Measurements from ENCODE around the gene BHLHE40. TPM values are rescaled to one million over a fixed set of nuclear protein-coding genes. Genes with fewer than 3 reads are reported as not detected.

BHLHE40 gene
- polyA plus RNA-seq, 1 donor from 2014 or later: not detected

DNA sequence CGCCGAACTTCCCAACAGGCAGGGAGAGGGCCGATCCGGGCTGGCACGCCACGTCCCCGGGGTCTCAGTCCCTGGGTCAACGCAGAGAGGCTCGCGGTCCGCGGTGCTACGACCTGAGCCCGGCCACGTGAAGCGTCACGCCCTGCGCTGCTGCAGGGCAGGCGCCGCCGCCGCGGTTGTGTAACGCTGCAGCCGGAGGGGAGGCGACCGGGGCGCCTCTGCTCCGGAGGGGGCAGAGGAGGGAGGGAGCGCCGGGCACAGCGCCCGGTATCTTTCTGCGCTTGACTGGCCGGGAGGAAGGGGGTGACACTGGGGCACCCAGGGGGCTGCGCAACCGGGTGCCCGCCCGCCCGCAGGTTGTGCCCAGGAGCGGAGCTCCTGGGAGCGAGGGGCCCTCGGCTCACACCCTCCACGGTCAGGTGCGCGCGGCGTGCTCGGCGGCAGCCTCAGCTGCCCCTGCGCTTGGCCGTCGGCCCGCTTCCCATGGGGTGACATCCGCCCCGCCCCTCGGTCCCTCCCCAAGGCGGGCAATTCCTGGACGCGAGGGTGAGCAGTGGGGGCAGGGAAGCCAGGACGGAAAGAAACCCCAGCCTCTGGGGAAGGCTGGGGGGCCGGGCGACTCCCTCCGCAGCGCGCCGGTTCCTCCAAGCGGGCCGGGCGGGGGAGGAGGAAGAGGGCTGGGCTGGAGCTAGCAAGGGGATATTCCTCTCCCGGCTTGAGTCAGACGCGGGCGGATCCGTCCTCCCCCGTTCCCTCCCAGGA lies 852 bp upstream of the BHLHE40 start:
- Histone ChIP-seq H3K27me3 (ENCODE audit: insufficient read depth, low read depth, low read length) (peaks cover 76% of the 10 kb centered on the region), H2AFZ (ENCODE audit: low read depth, low read length) (peak overlapping the region; percentile 33), H3K27ac (ENCODE audit: low read length) (no peak overlapping the region)

DNA sequence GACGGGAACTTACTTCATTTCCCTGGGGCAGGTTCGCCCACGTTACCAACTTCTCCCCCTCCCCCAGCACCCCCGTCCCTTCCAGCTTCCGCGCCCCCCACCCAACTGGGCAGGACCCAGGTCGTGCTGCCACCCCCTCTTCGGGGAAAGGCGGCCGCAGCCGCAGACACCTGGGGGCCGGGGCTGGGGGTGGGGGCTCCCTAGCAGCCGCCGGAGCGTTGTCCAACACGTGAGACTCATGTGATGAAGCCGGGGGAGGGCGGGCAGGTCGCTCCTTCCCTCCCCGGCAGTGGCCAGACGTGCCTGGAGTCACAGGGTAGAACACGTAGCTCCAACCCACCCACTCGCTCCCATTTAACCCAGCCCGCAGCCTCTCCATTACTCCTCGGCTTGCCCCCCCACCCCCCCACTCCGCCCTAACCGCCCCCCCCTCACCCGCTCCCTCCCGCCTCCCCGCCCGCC lies 240 bp upstream of the BHLHE40 start:
- Histone ChIP-seq H3K4me3 (ENCODE audit: low read length) (peak overlapping the region; percentile 93), H2AFZ (ENCODE audit: low read depth, low read length) (peak overlapping the region; percentile 33), H3K36me3 (ENCODE audit: insufficient read depth, low read length) (no peaks in the 10 kb centered on the region), H3K9ac (ENCODE audit: low read length) (peak overlapping the region; percentile 9), H3K79me2 (replicated peaks; ENCODE audit: insufficient read depth, low read length) (no peaks in the 10 kb centered on the region), H4K20me1 (ENCODE audit: insufficient read depth) (no peaks in the 10 kb centered on the region), H3K4me2 (ENCODE audit: low read length) (peak overlapping the region; percentile 86), H3K9me2 (ENCODE audit: insufficient read depth, low read length) (no peaks in the 10 kb centered on the region), H3K9me3 (ENCODE audit: low read length) (no peaks in the 10 kb centered on the region), H3K27ac (ENCODE audit: low read length) (no peak overlapping the region), H3F3A (ENCODE audit: insufficient read depth, low read length, poor library complexity, severe bottlenecking) (peaks cover 3% of the 10 kb centered on the region), H3K27me3 (ENCODE audit: insufficient read depth, low read depth, low read length) (peaks cover 82% of the 10 kb centered on the region)
- TF ChIP-seq EP300 (conservative IDR thresholded peaks at IDR 0.05; ENCODE audit: poor library complexity, severe bottlenecking) (no peak), TAF1 (IDR thresholded peaks at IDR 0.05; ENCODE audit: low read depth) (no peak), MXI1 (conservative IDR thresholded peaks at IDR 0.05; ENCODE audit: poor library complexity, severe bottlenecking) (no peak), EZH2 (IDR thresholded peaks at IDR 0.05; ENCODE audit: borderline replicate concordance, insufficient read depth, low read length, poor library complexity, severe bottlenecking) (no peak), RAD21 (conservative IDR thresholded peaks at IDR 0.05) (no peak), POLR2AphosphoS5 (IDR thresholded peaks at IDR 0.05) (peak; percentile 6)
- TF ChIP-seq, protein P1, sequence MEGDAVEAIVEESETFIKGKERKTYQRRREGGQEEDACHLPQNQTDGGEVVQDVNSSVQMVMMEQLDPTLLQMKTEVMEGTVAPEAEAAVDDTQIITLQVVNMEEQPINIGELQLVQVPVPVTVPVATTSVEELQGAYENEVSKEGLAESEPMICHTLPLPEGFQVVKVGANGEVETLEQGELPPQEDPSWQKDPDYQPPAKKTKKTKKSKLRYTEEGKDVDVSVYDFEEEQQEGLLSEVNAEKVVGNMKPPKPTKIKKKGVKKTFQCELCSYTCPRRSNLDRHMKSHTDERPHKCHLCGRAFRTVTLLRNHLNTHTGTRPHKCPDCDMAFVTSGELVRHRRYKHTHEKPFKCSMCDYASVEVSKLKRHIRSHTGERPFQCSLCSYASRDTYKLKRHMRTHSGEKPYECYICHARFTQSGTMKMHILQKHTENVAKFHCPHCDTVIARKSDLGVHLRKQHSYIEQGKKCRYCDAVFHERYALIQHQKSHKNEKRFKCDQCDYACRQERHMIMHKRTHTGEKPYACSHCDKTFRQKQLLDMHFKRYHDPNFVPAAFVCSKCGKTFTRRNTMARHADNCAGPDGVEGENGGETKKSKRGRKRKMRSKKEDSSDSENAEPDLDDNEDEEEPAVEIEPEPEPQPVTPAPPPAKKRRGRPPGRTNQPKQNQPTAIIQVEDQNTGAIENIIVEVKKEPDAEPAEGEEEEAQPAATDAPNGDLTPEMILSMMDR (IDR thresholded peaks at IDR 0.05; ENCODE audit: poor library complexity, severe bottlenecking): no peak

More for the DNA sequence above, 852 bp upstream of the BHLHE40 start:
- Histone ChIP-seq H3K4me2 (ENCODE audit: low read length) (peak overlapping the region; percentile 86), H3K9me3 (ENCODE audit: low read length) (no peaks in the 10 kb centered on the region), H3K9me2 (ENCODE audit: insufficient read depth, low read length) (no peaks in the 10 kb centered on the region), H3F3A (ENCODE audit: insufficient read depth, low read length, poor library complexity, severe bottlenecking) (peaks cover 3% of the 10 kb centered on the region), H4K20me1 (ENCODE audit: insufficient read depth) (no peaks in the 10 kb centered on the region), H3K79me2 (replicated peaks; ENCODE audit: insufficient read depth, low read length) (no peaks in the 10 kb centered on the region), H3K9ac (ENCODE audit: low read length) (peak overlapping the region; percentile 61), H3K36me3 (ENCODE audit: insufficient read depth, low read length) (no peaks in the 10 kb centered on the region), H3K4me3 (ENCODE audit: low read length) (peak overlapping the region; percentile 93)
- TF ChIP-seq SMC3 (conservative IDR thresholded peaks at IDR 0.05; ENCODE audit: poor library complexity) (no peak), MXI1 (conservative IDR thresholded peaks at IDR 0.05; ENCODE audit: poor library complexity, severe bottlenecking) (peak; percentile 58), POLR2AphosphoS5 (IDR thresholded peaks at IDR 0.05) (peak; percentile 13), RAD21 (conservative IDR thresholded peaks at IDR 0.05) (peak; percentile 6), TAF1 (IDR thresholded peaks at IDR 0.05; ENCODE audit: low read depth) (no peak), EP300 (conservative IDR thresholded peaks at IDR 0.05; ENCODE audit: poor library complexity, severe bottlenecking) (no peak)
- TF ChIP-seq, protein P2, sequence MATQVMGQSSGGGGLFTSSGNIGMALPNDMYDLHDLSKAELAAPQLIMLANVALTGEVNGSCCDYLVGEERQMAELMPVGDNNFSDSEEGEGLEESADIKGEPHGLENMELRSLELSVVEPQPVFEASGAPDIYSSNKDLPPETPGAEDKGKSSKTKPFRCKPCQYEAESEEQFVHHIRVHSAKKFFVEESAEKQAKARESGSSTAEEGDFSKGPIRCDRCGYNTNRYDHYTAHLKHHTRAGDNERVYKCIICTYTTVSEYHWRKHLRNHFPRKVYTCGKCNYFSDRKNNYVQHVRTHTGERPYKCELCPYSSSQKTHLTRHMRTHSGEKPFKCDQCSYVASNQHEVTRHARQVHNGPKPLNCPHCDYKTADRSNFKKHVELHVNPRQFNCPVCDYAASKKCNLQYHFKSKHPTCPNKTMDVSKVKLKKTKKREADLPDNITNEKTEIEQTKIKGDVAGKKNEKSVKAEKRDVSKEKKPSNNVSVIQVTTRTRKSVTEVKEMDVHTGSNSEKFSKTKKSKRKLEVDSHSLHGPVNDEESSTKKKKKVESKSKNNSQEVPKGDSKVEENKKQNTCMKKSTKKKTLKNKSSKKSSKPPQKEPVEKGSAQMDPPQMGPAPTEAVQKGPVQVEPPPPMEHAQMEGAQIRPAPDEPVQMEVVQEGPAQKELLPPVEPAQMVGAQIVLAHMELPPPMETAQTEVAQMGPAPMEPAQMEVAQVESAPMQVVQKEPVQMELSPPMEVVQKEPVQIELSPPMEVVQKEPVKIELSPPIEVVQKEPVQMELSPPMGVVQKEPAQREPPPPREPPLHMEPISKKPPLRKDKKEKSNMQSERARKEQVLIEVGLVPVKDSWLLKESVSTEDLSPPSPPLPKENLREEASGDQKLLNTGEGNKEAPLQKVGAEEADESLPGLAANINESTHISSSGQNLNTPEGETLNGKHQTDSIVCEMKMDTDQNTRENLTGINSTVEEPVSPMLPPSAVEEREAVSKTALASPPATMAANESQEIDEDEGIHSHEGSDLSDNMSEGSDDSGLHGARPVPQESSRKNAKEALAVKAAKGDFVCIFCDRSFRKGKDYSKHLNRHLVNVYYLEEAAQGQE (IDR thresholded peaks at IDR 0.05; ENCODE audit: borderline replicate concordance): no peak

Measured in neural cell (in vitro differentiated cells).